OCI-LY1 (cell line): ENCODE data around the gene PTTG1IP2.

ENCODE experiments used
- EZH2 ChIP-seq: fragments of 200-600 bp; sonication (generic), shearing (Covaris generic); IDR thresholded peaks from 2 replicates; pipeline ENCODE4 v1.8.0; 2017; ENCODE audit warnings: borderline replicate concordance, mixed run types, mild to moderate bottlenecking, antibody characterized with exemption, low read length, moderate library complexity, mixed read lengths
- TF ChIP-seq, protein P1 (sequence below): fragments of 200-600 bp; sonication (generic), shearing (Covaris generic); IDR thresholded peaks from 2 replicates; pipeline ENCODE4 v1.5.1; 2017; ENCODE audit warnings: mild to moderate bottlenecking, antibody characterized with exemption, low read length, moderate library complexity, mixed read lengths

DNA sequence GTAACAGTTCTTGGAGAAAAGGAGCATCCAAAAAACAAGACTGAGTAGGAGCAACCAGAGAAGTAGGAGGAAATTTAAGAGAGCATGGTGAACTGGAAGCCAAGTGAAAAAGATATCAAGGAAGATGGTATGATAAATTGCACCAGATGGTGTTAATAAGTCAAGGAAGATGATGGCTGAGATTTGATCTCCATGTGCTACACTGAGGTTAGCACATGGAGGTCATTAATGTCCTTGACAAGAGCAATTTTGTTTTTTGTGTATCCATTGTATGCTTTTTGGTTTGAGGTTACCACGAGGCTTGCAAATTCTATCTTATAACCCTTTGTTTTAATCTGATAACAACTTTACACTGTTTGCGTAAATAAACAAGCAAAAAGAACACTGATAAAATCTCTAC lies 11.3 kb upstream of the PTTG1IP2 start:
- TF ChIP-seq, protein P1, sequence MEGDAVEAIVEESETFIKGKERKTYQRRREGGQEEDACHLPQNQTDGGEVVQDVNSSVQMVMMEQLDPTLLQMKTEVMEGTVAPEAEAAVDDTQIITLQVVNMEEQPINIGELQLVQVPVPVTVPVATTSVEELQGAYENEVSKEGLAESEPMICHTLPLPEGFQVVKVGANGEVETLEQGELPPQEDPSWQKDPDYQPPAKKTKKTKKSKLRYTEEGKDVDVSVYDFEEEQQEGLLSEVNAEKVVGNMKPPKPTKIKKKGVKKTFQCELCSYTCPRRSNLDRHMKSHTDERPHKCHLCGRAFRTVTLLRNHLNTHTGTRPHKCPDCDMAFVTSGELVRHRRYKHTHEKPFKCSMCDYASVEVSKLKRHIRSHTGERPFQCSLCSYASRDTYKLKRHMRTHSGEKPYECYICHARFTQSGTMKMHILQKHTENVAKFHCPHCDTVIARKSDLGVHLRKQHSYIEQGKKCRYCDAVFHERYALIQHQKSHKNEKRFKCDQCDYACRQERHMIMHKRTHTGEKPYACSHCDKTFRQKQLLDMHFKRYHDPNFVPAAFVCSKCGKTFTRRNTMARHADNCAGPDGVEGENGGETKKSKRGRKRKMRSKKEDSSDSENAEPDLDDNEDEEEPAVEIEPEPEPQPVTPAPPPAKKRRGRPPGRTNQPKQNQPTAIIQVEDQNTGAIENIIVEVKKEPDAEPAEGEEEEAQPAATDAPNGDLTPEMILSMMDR = no peak
- TF ChIP-seq EZH2 = no peak
